ENCODE measurements around the gene GTF3C1.
"Not testable (repeated sequence)": the region's sequence is repeated elsewhere in the genome, so short reads cannot be mapped to it uniquely, and the experiment has no call there.

Gene GTF3C1, protein sequence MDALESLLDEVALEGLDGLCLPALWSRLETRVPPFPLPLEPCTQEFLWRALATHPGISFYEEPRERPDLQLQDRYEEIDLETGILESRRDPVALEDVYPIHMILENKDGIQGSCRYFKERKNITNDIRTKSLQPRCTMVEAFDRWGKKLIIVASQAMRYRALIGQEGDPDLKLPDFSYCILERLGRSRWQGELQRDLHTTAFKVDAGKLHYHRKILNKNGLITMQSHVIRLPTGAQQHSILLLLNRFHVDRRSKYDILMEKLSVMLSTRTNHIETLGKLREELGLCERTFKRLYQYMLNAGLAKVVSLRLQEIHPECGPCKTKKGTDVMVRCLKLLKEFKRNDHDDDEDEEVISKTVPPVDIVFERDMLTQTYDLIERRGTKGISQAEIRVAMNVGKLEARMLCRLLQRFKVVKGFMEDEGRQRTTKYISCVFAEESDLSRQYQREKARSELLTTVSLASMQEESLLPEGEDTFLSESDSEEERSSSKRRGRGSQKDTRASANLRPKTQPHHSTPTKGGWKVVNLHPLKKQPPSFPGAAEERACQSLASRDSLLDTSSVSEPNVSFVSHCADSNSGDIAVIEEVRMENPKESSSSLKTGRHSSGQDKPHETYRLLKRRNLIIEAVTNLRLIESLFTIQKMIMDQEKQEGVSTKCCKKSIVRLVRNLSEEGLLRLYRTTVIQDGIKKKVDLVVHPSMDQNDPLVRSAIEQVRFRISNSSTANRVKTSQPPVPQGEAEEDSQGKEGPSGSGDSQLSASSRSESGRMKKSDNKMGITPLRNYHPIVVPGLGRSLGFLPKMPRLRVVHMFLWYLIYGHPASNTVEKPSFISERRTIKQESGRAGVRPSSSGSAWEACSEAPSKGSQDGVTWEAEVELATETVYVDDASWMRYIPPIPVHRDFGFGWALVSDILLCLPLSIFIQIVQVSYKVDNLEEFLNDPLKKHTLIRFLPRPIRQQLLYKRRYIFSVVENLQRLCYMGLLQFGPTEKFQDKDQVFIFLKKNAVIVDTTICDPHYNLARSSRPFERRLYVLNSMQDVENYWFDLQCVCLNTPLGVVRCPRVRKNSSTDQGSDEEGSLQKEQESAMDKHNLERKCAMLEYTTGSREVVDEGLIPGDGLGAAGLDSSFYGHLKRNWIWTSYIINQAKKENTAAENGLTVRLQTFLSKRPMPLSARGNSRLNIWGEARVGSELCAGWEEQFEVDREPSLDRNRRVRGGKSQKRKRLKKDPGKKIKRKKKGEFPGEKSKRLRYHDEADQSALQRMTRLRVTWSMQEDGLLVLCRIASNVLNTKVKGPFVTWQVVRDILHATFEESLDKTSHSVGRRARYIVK (N-terminal part only)

DNA sequence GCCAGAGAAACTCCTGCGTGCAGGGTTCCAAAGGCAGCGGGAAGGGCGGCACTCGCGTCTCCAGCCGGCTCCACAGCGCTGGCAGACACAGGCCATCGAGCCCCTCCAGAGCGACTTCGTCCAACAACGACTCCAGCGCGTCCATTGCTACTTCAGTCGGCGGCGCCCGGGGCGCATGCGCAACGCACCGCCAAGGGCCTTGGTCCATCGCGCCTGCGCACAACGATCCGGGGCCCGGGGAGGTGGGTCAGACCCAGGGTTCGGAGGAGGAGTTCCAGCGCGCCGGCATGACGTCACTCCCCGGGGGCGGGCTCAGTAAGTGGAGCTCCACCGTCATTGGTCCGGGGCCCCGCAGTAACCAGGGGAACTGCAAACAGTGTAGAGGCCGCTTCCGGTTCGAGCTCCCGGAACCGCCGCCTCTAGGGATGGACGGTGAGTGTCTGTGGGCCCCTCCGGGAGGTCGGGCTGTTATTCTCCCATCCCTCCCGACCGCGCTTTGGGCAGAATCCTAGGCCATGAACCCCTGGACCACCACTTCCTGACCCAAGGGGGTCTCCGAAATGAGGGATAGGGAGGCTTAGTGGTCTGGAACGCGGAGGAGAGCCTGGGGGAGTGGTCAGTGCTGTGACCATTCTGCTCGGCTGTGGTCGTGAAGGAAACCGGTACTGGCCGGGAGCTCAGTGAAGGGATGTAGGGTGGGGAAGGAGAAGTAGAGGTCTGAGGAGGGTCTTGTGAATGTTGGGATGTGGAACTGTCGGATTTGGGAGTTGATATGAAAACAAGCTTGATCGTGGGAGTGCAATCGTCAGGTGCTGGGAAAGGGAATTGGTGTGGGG lies at the start of gene GTF3C1, which contains the start of gene KATNIP:
TSS of gene GTF3C1 (minus strand) at position 168 of the 836 bp plus-strand sequence. CDS start at position 145, 23 bp downstream.
TSS of gene KATNIP (plus strand) at position 399 of the 836 bp plus-strand sequence. CDS start at position 426, 27 bp downstream.
- peak; percentile 100 for DNase-seq

DNA sequence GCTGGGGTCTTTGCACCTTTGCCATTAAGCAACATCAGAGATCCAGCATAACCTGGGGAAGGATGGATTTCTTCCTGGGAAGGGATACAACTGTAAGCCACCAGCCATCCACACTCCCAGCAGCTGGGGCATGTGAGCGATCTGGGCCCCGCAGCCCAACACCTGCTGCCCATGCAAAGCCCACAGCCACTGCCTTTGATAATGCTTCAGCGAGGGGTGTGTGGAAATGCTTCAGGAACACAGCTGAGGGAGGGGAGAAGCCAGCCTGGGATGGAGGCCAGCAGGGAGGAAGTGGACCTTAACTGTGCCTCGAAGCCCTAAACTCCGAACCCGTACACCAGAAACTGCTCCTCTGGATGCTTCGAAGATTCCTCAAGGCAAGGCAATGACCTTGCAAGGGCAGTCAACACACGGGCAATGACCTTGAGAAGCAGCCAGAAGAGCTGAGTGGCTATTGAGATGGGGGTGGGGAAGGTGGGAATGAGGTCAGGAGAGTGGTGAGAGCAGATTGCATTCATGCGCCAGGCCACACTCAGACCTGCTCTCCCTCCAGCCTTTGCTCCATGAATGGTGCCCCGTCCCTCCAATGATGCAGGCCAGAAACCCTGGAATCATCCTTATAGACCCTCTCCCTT lies 49.3 kb upstream of the GTF3C1 start:
- no peak for DNase-seq

DNA sequence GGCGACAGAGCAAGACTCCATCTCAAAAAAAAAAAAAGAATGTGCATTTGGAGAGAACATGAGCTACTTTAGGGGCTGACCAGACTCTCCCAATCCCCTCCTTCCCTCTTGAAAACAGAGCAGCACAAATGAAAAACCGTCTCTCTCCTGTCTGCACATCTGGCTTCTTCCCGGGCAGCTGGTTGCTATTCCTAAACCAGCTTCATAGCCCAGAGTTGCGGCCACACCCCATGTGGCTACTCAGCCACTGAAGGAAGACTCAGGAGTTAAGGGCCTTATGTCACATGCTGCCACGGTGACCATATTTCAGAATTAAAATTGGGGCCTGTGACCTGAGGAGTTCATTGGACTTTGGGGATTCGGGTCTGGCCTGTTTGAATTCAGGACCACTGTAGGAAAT lies 48.5 kb upstream of the GTF3C1 start:
- DNase-seq = no peak

DNA sequence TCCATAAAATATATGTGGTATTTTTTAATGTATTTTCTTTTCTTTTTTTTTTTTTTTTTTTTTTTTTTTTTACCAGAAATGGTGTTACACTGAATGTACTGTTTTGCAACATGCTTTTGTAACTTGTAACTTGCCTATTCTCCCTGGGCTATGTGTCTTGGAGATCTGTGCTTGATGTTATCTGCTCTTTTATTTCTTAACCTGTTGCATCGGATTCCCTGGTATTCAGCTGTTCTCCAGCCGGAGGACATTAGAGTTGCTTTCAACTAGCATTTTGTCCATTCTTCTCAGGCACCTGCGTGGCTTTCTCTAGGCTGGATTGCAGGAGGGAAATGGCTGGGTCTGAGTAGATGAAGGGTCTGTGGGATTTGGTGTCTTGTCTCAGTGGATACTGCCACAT lies 47.6 kb upstream of the GTF3C1 start:
- no peak for DNase-seq

DNA sequence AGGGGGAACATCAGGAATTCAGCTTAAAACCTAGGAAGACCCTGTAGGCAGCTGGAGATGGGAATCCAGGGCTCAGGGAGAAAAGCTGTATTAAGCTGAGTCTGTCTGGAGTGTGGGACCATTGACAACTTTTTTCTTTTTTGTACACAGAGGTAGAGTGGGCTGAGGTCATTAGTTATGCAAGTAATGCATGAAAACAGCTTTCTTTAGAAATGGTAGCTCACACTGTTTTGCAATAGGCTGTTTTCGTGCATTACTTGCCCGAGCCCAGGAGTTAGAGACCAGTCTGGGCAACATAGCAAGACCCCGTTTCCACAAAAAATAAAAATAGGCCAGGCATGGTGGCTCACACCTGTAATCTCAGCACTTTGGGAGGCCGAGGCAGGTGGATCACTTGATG lies 46.7 kb upstream of the GTF3C1 start:
- DNase-seq = no peak

DNA sequence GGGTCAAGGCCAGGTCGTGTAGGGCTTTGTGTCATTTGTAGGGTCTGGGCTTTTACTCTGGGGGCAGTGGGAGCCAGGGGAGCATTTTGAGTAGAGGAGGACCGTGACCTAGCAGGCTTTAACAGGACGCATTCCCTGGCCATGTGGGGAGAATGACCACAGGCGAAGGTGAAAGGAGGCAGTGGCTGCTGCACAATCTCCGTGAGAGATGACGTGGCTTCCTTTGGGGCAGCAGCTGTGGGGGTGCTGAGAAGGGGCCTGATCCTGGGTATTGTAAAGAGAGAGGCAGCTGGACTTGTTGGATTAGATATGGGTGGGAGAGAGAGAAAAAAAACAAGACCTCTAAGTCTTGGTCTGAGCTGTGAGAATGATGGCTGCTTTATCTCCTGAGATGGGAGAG lies 46.3 kb upstream of the GTF3C1 start:
- DNase-seq = no peak

DNA sequence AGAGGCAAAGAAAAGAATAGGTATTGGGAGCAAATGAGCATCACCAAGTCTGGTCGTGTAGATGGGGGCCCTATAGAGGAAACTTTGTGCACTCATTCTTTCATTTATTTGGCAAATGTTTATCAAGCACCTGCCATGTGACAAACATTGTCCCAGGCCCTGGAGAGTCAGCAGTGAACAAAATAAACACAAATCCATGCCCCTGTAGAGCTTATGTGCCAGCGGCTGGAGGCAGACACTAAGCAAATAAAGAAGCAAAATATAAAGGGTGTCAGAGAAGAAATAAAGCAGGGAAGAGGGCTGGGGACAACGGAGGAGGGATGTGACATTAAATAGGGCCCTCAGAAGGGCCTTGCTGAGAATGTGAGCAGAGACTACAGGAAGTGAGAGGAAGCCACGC lies 45.8 kb upstream of the GTF3C1 start:
- no peak for DNase-seq

DNA sequence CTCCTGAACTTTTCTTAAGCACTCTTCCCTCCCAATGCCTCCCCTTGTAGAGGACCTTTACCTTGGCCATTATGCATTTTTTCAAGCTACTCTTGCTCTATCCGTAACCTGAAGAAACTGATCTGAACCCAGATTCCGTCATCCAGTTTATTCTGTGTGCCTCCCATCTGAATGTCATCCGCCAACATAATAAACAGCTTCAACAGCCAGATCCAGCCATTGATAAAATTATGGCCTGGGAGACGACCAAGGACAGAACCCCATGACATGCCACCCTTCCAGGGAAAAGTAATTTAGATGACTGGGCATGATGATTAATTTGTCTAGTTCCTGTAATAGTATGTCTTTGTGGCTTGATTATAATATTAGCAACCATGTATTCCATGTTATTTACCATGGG lies 42.1 kb upstream of the GTF3C1 start:
- no peak for DNase-seq

DNA sequence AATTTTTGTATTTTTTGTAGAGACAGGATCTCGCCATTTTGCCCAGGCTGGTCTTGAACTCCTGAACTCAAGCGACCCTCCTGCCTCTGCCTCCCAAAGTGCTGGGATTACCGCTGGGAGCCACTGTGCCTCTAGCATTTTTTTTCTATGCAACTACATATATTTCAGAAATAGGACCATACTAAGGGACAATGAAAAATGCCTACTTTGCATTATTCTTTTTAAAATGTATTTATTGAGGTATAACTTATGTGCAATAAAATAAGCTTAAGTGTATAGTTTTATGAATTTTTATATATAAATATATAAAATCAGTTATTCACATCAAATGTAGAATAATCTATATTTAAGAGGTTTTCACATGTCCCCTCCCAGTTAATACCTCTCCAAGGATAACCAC lies 38.3 kb upstream of the GTF3C1 start:
- DNase-seq = no peak

DNA sequence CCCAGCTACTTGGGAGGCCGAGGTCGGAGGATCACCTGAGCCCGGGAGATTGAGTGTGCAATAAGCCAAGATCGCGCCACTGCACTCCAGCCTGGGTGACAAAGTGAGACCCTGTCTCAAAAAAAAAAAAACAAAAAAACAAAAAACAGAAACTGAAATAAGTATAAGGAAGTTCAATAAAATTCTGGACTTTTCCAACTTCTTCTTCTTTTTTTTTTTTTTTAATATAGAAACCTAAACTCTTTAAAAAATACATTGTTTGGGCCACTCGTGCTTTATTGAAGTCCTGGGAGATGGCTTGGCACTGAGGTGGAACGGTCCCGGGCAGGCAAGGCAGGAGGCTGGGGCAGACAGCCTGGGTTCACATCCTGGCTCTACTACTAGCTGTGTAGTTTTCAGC lies 37.0 kb upstream of the GTF3C1 start:
- DNase-seq = no peak

DNA sequence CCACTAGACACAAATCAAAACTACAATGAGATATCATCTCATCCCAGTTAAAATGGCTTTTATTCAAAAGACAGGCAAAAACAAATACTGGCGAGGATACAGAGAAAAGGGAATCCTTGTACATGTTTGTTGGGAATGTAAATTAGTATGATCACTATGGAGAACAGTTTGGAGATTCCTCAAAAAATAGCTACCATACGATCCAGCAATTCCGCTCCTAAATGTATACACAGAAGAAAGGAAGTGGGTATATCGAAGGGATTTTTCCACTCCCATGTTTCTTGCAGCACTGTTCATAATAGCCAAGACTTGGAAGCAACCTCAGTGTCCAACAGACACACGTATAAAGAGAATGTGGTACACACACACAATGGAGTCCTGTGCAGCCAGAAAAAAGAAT lies 35.5 kb upstream of the GTF3C1 start:
- DNase-seq = no peak

DNA sequence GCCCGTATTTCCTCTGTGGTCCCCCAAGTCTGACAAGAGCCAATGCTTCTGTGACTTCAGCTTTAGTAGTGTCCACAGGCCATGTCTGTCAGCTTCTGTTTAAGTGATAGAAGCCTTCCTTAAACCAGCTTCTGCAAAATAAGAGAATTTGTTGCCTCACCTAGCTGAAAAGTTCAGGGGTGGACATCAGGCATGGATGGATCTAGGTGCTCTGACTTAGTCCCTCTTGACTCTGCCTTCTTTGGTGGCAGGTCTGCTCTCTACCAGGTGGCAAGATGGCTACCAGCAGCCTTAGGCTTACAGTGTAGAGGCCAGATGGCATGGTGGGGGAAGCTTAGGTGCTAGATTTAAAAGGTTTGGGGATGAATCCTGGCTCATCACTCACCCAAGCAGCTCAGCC lies 33.9 kb upstream of the GTF3C1 start:
- DNase-seq = no peak

DNA sequence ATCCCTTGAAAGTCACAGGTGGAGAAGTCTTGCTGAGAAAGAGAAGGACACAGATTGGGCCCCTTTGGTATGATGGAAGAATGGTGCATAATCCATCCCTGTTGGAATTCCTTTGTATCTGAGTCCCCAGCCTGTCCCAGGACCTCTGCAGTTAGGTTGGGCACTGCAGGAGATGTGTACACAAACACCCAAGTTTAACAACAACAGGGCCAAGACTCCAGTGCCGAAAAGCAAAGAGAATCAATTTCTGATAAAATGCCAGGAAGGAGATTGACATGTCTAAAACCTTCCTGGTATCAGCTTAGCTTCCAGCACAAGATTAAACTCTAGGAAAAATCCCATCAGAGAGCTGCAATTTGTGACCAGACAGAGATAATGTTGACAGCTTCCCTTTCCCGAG lies 33.2 kb upstream of the GTF3C1 start:
- DNase-seq = no peak

DNA sequence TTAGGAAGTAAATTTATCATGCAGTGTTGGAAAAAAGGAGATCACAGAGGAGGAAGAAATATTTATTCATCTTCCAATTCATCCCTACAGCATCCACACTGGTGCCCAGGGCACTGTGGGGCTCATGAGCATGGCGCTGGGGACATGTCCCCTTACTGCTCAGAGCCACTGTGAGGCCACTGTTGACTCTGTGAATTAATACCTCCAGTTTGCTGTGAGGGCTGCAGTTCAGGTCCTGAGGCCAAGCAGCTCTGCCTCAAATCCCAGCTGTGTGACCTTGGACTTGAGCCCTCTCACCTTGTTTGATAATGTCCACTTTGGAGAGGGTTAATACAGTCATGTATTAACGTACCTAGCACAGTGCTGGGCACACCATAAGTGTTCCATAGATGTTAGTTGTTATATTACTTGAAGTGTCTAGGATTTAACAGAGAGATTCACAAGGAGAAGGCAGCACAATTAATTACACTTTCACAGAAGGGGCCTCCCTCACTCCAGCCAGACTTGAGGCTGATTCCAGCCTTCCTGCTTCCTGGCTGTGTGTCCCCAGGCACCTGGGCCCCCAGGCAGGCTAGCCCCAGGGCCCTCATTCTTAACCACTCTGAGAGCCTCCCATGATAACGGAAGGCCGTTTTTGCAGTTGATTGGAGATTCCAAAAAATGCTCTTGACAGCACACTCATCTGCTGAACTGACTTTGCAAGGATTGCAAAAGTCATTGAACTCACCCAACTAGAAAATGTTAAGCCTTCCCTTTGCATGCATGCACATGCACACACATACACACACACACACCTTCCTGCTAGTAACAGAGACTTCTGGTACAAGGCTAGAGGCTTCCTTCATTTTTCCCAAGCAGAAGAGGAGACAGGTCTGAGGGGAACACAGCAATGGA lies 29.6 kb upstream of the GTF3C1 start:
- no peak for DNase-seq

DNA sequence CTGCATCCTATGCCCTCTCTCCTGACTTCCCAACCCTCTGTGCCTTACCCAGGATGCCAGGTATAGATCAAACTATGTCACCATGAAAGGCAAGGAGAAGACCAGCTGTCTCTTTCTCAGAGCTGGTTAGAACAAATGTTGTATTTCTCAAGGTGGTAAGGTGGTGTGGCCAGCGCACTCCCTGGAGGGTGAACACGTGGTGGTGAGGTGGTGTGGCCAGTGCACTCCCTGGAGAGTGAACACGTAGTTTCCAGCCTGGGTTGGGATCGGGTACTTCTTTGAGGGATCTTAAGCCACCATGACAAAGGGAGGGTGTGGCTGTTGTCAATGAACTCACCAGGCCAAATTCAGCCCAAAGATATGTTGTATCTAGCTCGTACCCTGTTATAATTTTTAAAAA lies 27.0 kb upstream of the GTF3C1 start:
- DNase-seq = no peak

DNA sequence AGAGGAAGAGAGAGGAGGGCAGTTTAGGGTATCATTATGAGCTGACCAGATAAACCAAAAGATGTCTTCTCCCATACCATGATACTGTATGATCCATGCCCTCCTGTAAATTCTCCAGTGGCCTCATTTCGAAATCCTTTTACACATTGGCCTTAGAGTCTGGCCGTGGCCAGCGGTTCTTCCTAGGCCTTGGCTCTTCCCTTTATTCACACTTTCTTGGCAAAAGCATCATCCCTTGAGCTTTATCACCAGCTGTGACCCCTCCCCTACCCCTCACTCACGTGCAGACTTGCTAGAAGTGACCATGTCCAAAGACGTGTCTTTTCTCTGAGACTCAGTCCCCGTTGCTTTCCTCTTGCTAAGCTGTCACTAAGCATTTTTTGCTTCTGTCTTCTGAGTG lies 23.0 kb upstream of the GTF3C1 start:
- no peak for DNase-seq

DNA sequence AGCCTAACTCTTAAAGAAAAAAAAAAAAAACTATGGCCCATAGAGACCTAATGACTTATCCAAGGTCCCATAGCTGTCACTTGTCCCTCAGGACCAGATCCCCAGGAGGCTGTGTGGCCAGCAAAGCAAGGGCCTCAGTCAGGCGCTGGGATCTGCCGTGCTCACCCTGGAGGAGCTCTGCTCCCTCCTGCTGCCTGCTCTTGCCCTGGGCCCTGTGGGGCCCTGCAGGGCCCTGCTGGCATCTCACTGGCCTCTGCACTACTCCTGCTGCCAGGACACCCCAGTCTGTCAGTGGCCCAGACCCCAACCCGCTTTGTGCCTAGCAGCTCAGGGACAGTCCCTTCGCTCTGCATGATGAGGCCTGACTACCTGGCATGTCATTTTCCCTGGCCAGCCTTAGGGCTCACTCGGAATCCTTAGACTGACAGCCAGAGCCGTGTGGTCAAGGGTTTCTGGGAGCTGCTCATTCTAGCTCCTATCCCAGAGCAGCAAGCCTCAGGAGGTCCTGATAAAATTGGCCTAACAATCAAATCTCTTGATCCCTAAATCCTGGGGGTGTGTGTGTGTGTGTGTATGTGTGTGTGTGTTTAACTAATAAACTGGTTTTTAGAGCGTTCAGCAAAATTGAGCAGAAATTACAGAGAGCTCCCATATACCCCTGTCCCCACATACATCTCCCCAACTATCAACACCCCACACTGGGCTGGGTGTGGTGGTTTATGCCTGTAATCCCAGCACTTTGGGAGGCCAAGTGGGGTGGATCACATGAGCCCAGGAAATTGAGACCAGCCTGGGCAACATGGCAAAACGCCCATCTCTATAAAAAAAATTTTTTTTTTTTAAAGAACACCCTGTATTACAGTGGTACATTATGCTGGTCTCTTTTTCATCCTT lies 22.0 kb upstream of the GTF3C1 start:
- no peak for DNase-seq

DNA sequence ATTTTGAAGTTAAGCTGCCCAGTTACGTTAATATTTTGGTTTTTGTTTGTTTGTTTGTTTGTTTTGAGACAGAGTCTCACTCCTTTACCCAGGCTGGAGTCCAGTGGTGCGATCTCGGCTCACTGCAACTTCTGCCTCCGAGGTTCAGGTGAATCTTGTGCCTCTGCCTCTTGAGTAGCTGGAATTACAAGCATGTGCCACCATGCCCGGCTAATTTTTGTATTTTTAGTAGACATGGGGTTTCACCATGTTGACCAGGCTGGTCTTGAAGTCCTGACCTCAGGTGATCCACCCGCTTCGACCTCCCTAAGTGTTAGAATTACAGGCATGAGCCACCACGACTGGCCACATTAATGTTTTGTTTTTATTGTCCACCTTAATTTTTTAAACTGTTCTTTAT lies 21.3 kb upstream of the GTF3C1 start:
- DNase-seq = not testable (repeated sequence)

DNA sequence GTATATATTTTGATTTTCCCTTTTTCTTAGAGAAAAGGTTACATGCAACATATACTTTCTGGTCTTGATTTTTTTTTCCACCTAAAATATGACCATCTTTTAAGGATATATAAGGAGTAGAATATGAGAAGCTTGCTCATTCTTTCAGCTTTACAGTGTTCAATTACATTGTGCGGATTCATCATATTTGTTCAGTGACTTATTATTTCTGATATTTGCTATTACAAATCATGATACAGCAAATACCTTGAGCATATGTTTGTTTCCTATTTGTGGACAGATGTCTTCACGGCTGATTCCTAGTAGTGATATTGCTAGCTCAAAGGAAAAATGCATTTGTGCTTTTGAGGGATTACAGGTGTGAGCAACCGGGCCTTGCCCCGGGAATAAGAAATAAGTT lies 18.4 kb upstream of the GTF3C1 start:
- DNase-seq = no peak
